Lung (tissue), 12 donors: ENCODE results near the gene SLC16A3. TPM values are rescaled to one million over a fixed set of nuclear protein-coding genes. Genes with fewer than 3 reads are reported as not detected.

Experiments used
- ATAC-seq: fragments of 200-7000 bp; cut with Tn5 transposase; one replicate; pipeline ENCODE4 v1.9.1; 2020; ENCODE audit warnings: moderate number of reproducible peaks; ENCODE audit not compliant: insufficient read depth, low FRiP score
- DNase-seq, 3 donors: peaks; one replicate each; pipeline ENCODE4 v3.0.0-alpha.2; 2013 to 2017
- H3K27ac ChIP-seq, 2 donors: one replicate each; pipeline ENCODE4 v1.5.1; 2013; ENCODE audit warnings: mild to moderate bottlenecking in 2 of 2, moderate library complexity in 2 of 2, control low read depth in 1 of 2, inconsistent platforms in 1 of 2, low read depth in 1 of 2, low read length in 1 of 2
- H3K27me3 ChIP-seq, 3 donors: one replicate each; pipeline ENCODE4 v1.5.1; 2013; ENCODE audit warnings: low read length in 2 of 3; ENCODE audit not compliant: control insufficient read depth in 3 of 3, insufficient read depth in 3 of 3
- H3K36me3 ChIP-seq, 4 donors: one replicate each; pipeline ENCODE4 v1.5.1; 2013; ENCODE audit warnings: low read length in 4 of 4, mild to moderate bottlenecking in 1 of 4, moderate library complexity in 1 of 4; ENCODE audit not compliant: control insufficient read depth in 4 of 4, insufficient read depth in 4 of 4
- H3K4me1 ChIP-seq, 5 donors: one replicate each; pipeline ENCODE4 v1.5.1; 2013; ENCODE audit warnings: low read length in 5 of 5, mild to moderate bottlenecking in 2 of 5, moderate library complexity in 1 of 5; ENCODE audit not compliant: control insufficient read depth in 5 of 5, insufficient read depth in 5 of 5
- H3K4me3 ChIP-seq: one replicate; pipeline ENCODE4 v1.5.1; 2013; ENCODE audit warnings: mild to moderate bottlenecking, control low read depth, moderate library complexity
- H3K9ac ChIP-seq, 2 donors: one replicate each; pipeline ENCODE4 v1.5.1; 2013; ENCODE audit warnings: low read length in 2 of 2, control low read depth in 1 of 2; ENCODE audit not compliant: insufficient read depth in 1 of 2
- H3K9me3 ChIP-seq, 4 donors: one replicate each; pipeline ENCODE4 v1.5.1; 2013; ENCODE audit warnings: low read length in 3 of 4, mild to moderate bottlenecking in 1 of 4, moderate library complexity in 1 of 4; ENCODE audit not compliant: control insufficient read depth in 4 of 4, insufficient read depth in 3 of 4
- WGBS, 2 donors: extraction: QIAGEN DNeasy Blood & Tissue Kit; methylation state at CpG; one replicate each; pipeline ENCODE4 v1.1.7; 2013; 5-methylcytosine and 5-hydroxymethylcytosine counted together
- polyA plus RNA-seq, 2 donors: library from polyadenylated mRNA; stranded (reverse); fragments of 200-250 nt; gene quantifications; one replicate each; pipeline ENCODE4 v1.2.1, GENCODE V29; 2013
- total RNA-seq, 2 donors: library from RNA; depleted of rRNA in 1 of 2; stranded (reverse); fragments of >200 nt in 1 of 2; gene quantifications; one replicate each; pipeline ENCODE4 v1.2.1, GENCODE V29; 2014 to 2021
- TF ChIP-seq, protein P1 (sequence below): IDR thresholded peaks from 2 replicates; pipeline ENCODE4 v1.5.1; 2012; ENCODE audit warnings: mild to moderate bottlenecking; ENCODE audit errors: control extremely low read depth, extremely low read depth
- donor health status: control.
- donor health status: control.
- donor health status: Bipolar disorder and iron deficiency.
- donor health status: healthy.
- donor health status: DM: yes; HTN: yes; CAD: no.

SLC16A3 gene
- total and polyA plus RNA-seq, 4 donors, result 31.0 to 309 (median 93.4) TPM

DNA sequence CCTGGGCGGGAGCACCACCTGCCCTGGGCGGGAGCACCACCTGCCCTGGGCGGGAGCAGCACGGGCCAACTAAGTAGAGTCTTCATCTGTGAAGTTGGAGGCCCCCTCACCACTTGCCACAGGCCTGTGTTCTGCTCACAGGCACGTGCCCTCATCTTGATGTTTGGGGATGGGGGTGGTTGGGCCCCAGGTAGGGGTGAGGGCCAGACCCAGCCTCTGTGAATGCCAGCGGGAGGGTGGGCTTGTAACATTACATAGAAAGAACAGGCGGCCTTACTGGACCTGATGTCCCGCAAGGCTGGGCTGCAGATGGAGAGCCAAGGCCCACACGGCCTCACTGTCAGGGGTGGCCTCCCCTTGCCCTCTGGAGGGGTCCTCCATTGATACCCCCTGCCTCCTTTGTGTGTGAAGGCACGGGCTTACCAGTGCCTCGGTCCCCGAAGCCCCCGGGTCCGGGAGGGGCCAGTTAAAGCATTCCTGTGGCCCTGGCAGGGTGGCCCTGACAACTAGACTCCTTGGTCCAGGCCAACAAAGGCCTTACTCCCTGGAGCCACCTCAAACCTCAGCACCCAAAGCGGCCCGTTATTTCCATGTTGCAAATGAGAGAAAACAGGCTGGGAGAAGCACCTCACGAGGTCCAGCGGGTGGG lies 1.1 kb upstream of the SLC16A3 start:
- H3K9ac ChIP-seq, result no peak overlapping the region
- no peak overlapping the region for H3K4me3 ChIP-seq
- peak overlapping the region; percentile 17 to 93 for H3K27ac ChIP-seq
- peaks cover 0 to 31% (median 7%) of the 10 kb centered on the region in 5 donors for H3K4me1 ChIP-seq
- no peaks in the 10 kb centered on the region for H3K9me3 ChIP-seq
- 69 to 75% methylated on average over 14 to 18 of the region's 18 CpGs for WGBS, 2 donors
- DNase-seq (no peak), ATAC-seq (no peak)
- H3K36me3 ChIP-seq, result no peaks in the 10 kb centered on the region
- TF ChIP-seq, protein P1, sequence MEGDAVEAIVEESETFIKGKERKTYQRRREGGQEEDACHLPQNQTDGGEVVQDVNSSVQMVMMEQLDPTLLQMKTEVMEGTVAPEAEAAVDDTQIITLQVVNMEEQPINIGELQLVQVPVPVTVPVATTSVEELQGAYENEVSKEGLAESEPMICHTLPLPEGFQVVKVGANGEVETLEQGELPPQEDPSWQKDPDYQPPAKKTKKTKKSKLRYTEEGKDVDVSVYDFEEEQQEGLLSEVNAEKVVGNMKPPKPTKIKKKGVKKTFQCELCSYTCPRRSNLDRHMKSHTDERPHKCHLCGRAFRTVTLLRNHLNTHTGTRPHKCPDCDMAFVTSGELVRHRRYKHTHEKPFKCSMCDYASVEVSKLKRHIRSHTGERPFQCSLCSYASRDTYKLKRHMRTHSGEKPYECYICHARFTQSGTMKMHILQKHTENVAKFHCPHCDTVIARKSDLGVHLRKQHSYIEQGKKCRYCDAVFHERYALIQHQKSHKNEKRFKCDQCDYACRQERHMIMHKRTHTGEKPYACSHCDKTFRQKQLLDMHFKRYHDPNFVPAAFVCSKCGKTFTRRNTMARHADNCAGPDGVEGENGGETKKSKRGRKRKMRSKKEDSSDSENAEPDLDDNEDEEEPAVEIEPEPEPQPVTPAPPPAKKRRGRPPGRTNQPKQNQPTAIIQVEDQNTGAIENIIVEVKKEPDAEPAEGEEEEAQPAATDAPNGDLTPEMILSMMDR, result no peak
- no peaks in the 10 kb centered on the region for H3K27me3 ChIP-seq

DNA sequence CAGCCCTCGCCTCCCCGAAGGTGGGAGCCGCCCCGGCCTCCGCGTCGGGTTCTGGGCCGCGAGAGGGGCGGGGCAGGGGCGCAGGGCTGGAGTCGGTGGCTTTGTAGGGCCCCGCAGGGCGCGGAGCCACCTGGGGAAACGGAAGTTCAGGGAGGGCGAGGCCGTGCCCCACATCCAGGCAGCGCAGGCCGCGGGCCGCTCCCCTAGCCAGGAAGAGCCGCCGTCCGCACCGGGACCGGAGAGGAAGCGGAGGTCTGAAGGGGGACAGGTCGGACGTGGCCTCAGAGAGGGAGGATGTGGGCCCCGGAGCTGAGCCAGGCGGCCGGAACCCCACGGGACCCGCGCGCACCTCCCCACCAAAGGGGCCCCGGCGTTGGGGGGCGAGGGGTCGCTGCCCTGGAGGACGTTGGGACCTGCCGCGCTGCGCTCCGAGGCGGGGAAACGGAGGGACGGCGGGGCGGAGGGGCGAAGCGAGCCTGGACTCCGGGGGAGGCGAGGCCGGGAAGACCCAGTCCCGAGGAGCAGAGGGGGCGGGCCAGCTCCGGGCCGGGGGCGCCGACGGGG lies 482 bp upstream of the SLC16A3 start:
- Histone ChIP-seq H3K27me3 (no peaks in the 10 kb centered on the region), H3K4me1 (peaks cover 0 to 34% (median 11%) of the 10 kb centered on the region in 5 donors), H3K9ac (no peak overlapping the region), H3K9me3 (no peaks in the 10 kb centered on the region), H3K27ac (peak overlapping the region; percentile 90 to 93), H3K36me3 (no peaks in the 10 kb centered on the region), H3K4me3 (peak overlapping the region; percentile 57)
- DNase-seq (peak in 2 of 3 donors; percentile 26 to 51), ATAC-seq (peak; percentile 7)
- WGBS, 2 donors, result 4 to 9% methylated on average over 44 to 63 of the region's 63 CpGs
- TF ChIP-seq, protein P1, result no peak

DNA sequence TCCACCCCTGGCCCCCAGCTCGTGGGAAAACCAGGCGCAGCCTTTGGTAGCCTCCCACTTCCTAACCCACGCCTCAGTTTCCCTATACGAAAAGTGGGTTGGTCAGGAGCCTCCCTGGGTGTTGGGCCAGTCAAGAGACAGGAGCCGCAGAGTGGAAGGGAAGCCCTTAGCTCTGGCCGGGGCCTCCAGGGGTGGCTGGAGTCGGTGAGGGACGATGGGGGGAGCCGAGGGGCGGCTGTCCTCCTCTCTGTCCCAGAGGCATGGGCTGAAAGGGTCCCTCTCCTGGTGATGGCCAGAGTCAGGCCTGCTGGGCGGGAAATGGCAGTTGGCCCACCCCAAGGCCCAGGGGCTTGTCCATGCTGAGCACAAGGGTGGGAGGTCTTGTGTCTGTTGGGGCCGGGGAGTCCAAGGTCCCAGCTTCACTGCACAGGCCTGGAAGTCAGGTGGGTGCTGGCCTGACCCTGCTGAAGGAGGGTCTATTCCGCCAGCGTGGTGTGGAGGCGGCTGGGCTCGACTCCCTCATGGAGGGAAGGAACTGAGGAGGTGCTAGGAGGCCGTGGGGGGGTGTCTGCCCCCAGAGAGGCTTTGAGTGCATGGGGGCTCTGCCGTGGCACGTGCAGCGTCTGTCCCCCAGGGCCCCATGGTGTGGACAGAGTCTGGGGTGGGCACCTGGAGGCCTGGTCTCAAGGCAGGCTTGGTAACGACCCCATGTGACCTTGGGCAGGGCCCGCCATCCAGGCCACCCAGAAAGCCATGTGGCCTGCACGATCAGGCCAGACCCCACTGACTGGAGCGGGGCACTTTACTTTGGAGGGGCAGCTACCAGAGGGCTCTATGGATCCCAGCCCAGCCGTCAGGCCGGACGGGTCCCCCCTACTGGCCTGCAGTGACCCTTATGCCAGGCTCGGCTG lies 1.1 kb downstream of the SLC16A3 start:
- 55 to 72% methylated on average over 26 to 28 of the region's 28 CpGs for WGBS, 2 donors
- peak overlapping the region; percentile 32 for H3K4me3 ChIP-seq
- no peaks in the 10 kb centered on the region for H3K27me3 ChIP-seq
- DNase-seq (peak in 1 of 3 donors; percentile 19), ATAC-seq (no peak)
- no peaks in the 10 kb centered on the region for H3K36me3 ChIP-seq
- no peak overlapping the region for H3K9ac ChIP-seq
- H3K4me1 ChIP-seq, result peaks cover 0 to 47% (median 18%) of the 10 kb centered on the region in 5 donors
- H3K9me3 ChIP-seq, result no peaks in the 10 kb centered on the region
- peak overlapping the region; percentile 33 to 90 for H3K27ac ChIP-seq
- TF ChIP-seq, protein P1, result no peak
